ENCODE measurements around the gene MTUS2.

Gene MTUS2

GRCh38 chr13:29516012-29516411, 695.9 kb downstream of the MTUS2 start:
- no peak for DNase-seq (ENCODE audit: low read depth in 4 of 4, low spot score in 1 of 4)

GRCh38 chr13:29516880-29517279, 696.7 kb downstream of the MTUS2 start:
- no peak for DNase-seq (ENCODE audit: low read depth in 4 of 4, low spot score in 1 of 4)

- DNase-seq (ENCODE audit: low read depth in 4 of 4, low spot score in 1 of 4): no peak
Observed at GRCh38 chr13:29519921-29520320, 699.8 kb downstream of the MTUS2 start.

- DNase-seq (ENCODE audit: low read depth in 4 of 4, low spot score in 1 of 4): no peak
Observed at GRCh38 chr13:29520671-29521070, 700.5 kb downstream of the MTUS2 start.

GRCh38 chr13:29521336-29521735, 701.2 kb downstream of the MTUS2 start:
- DNase-seq (ENCODE audit: low read depth in 4 of 4, low spot score in 1 of 4): no peak

- no peak for DNase-seq (ENCODE audit: low read depth in 4 of 4, low spot score in 1 of 4)
Observed at GRCh38 chr13:29522044-29522685, 702.0 kb downstream of the MTUS2 start.

- no peak for DNase-seq (ENCODE audit: low read depth in 4 of 4, low spot score in 1 of 4)
Observed at GRCh38 chr13:29523199-29523961, 703.2 kb downstream of the MTUS2 start.

- DNase-seq (ENCODE audit: low read depth in 4 of 4, low spot score in 1 of 4): no peak
Observed at GRCh38 chr13:29524176-29524575, 704.0 kb downstream of the MTUS2 start.

- no peak for DNase-seq (ENCODE audit: low read depth in 4 of 4, low spot score in 1 of 4)
Observed at GRCh38 chr13:29524641-29525040, 704.5 kb downstream of the MTUS2 start.

- no peak for DNase-seq (ENCODE audit: low read depth in 4 of 4, low spot score in 1 of 4)
Observed at GRCh38 chr13:29525757-29526156, 705.6 kb downstream of the MTUS2 start.

GRCh38 chr13:29526741-29527140, 706.6 kb downstream of the MTUS2 start:
- no peak for DNase-seq (ENCODE audit: low read depth in 4 of 4, low spot score in 1 of 4)

- no peak for DNase-seq (ENCODE audit: low read depth in 4 of 4, low spot score in 1 of 4)
Observed at GRCh38 chr13:29527511-29527910, 707.4 kb downstream of the MTUS2 start.

GRCh38 chr13:29527916-29528315, 707.8 kb downstream of the MTUS2 start:
- DNase-seq (ENCODE audit: low read depth in 4 of 4, low spot score in 1 of 4): no peak

- no peak for DNase-seq (ENCODE audit: low read depth in 4 of 4, low spot score in 1 of 4)
Observed at GRCh38 chr13:29529754-29530153, 709.6 kb downstream of the MTUS2 start.

GRCh38 chr13:29530901-29531300, 710.8 kb downstream of the MTUS2 start:
- DNase-seq (ENCODE audit: low read depth in 4 of 4, low spot score in 1 of 4): no peak

GRCh38 chr13:29532116-29532515, 712.0 kb downstream of the MTUS2 start:
- no peak for DNase-seq (ENCODE audit: low read depth in 4 of 4, low spot score in 1 of 4)

- DNase-seq (ENCODE audit: low read depth in 4 of 4, low spot score in 1 of 4): no peak
Observed at GRCh38 chr13:29532821-29533220, 712.7 kb downstream of the MTUS2 start.

GRCh38 chr13:29534083-29534482, 713.9 kb downstream of the MTUS2 start:
- DNase-seq (ENCODE audit: low read depth in 4 of 4, low spot score in 1 of 4): no peak

GRCh38 chr13:29535663-29536655, 715.8 kb downstream of the MTUS2 start:
- DNase-seq (ENCODE audit: low read depth in 4 of 4, low spot score in 1 of 4): no peak

GRCh38 chr13:29536853-29537252, 716.7 kb downstream of the MTUS2 start:
- no peak for DNase-seq (ENCODE audit: low read depth in 4 of 4, low spot score in 1 of 4)

Data from stimulated activated CD4-positive, alpha-beta T cell treated with anti-CD3 and anti-CD28 coated beads, Interleukin-1b, Interleukin-23, amount 100 ng/mL, for 24 hours (primary cell).